G401 (cell line): ENCODE data around the gene TBCD. TPM values are rescaled to one million over a fixed set of nuclear protein-coding genes. Genes with fewer than 3 reads are reported as not detected.
"Not testable (repeated sequence)": the region's sequence is repeated elsewhere in the genome, so short reads cannot be mapped to it uniquely, and the experiment has no call there.

Experiments
- DNase-seq: peaks from one replicate; pipeline ENCODE4 v3.0.0-alpha.2; 2015; ENCODE audit warnings: low spot score
- in situ Hi-C: cut with HindIII; loops from 2 replicates; pipeline ENCODE4 v1.10.0; 2016; ENCODE audit warnings: low sequenced_read_pairs, mixed read lengths
- total RNA-seq: library from RNA; depleted of rRNA; stranded (reverse); fragments of >200 nt; shearing (Covaris generic); gene quantifications from 2 replicates; pipeline ENCODE4 v1.2.3, GENCODE V29; 2014

The TBCD gene
- total RNA-seq, 1 experiment from 2014 or later: 108 TPM

GRCh38 chr17:82963104-82963950, 211.5 kb downstream of the TBCD start:
- in situ Hi-C loops: no loop called here
- peak; percentile 56 for DNase-seq

DNA sequence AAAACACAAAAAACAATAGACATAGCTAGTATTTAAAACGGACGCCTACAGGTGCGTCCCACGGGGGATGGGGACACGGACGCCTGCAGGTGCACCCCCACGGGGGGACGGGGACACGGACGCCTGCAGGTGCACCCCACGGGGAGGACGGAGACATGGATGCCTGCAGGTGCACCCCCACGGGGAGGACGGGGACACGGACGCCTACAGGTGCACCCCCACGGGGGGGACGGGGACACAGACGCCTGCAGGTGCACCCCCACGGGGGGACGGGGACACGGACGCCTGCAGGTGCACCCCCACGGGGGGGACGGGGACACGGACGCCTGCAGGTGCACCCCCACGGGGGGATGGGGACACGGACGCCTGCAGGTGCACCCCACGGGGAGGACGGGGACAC, 212.6 kb downstream of the TBCD start:
- DNase-seq, in situ Hi-C loops: not testable (repeated sequence)

DNA sequence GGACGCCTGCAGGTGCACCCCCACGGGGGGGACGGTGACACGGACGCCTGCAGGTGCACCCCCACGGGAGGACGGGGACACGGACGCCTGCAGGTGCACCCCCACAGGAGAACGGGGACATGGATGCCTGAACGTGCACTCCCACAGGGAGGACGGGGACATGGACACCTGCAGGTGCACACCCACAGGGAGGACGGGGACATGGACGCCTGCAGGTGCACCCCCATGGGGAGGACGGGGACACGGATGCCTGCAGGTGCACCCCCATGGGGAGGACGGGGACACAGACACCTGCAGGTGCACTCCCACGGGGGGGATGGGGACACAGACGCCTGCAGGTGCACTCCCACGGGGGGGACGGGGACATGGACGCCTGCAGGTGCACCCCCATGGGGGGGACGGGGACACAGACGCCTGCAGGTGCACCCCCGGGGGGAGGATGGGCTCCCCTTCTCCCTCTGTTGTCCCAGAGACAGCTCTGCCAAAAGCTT, 213.0 kb downstream of the TBCD start:
- in situ Hi-C loops: no loop called here
- no peak for DNase-seq

DNA sequence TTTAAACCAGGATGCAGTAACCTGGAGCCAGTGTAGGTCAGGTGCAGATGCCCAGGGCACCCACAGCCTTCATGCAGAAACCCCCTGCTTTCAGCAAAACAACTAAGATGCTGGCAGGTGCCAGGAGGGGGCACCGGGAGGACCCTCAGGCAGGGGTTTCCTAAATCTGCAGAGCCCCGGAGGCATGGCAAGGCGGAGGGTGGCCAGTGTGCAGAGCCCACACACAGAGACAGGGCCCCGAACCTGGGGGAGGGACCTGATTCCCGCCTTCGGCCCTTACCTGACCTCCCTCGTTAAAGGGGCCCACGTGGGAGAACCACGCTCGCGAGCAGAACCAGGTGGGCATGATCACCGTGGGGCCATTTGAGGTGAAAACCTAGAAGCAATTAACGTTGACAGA, 213.5 kb downstream of the TBCD start:
- in situ Hi-C loops: no loop called here
- no peak for DNase-seq

DNA sequence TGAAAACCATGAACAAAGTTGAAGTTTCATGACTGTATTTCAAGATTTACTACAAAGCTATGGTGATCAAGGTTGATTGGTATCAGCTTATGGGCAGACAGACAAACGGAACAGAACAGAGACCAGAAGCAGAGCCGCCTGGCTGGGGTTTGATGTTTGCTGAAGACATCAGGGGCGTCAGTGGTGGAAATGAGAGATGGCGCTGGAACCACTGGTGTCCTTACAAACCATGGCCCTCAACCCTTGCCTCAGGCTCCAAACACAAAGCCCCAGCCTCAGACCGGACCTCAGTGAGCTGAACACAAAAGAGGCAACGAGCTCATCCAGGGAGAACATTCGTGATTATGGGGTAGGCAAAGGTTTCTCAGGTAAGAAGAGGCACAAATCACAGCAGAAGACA, 214.6 kb downstream of the TBCD start:
- in situ Hi-C loops: no loop called here
- DNase-seq: no peak

- no peak for DNase-seq
- in situ Hi-C loops: no loop called here
These were observed 215.6 kb downstream of the TBCD start for GRCh38 chr17:82967268-82968032.

DNA sequence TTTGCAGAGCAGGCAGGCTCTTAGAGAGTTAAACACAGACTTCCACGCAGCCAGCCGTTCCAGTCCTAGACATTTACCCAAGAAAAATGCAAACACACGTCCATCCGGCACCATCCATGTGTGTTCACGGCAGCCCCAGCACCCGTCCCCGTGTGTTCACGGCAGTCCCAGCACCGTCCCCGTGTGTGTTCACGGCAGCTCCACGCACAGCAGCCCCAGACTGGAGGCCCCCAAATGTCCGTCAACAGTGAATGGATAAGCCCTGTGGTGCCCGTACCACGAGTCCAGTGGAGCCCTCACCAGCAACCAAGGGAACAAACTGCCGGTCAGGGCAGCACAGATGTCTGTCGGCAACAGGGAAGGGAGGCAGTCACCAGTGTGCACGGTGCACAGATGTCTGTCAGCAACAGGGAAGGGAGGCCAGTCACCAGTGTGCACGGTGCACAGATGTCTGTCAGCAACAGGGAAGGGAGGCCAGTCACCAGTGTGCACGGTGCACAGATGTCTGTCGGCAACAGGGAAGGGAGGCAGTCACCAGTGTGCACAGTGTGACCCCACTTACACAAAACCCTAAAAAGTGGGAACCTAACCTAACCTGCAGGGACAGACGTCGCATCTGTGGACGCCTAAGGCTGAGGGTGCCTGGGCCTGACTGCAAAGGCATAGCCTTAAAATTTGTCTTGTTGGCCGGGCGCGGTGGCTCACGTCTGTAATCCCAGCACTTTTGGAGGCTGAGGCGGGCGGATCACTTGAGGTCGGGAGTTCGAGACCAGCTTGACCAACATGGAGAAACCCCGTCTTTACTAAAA, 216.4 kb downstream of the TBCD start:
- in situ Hi-C loops, DNase-seq: not testable (repeated sequence)

GRCh38 chr17:82970067-82970466, 218.2 kb downstream of the TBCD start:
- in situ Hi-C loops: no loop called here
- no peak for DNase-seq

DNA sequence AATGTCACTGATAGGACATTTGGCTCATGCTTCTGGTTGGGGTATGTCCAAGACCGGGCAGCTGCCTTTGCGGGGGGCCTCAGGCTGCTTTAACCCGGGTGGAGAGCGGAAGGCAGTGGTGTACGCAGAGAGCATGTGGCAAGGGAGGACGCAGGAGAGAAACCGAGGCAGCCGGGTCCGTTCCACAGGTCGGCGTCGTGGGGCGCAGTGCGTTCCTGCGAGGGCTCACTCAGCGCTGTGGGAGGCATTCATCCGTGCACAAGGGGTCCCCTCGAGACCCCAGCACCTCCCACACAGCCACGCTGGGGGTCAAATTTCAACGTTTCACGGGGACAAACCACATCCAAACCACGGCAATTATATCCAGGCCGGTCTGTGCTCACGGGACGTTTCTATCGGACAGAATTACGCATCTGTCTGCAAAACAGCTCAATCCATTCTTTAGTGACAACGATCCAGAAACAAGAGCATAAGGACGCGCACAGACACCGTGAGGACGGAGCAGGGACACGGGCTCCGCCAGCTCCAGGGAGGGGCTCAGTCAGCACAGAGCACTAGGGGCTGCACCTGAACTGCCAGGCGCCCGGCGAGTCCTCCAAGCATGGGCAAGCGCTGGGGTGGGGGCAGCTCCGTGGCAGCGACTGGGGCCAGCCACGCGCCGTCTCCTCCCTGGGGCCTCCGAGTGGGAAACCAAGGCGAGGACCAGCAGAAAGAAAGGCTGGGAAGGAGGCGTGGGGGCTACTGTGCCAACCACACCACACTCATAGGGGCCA, 219.1 kb downstream of the TBCD start:
- DNase-seq: no peak
- in situ Hi-C loops: no loop called here

- no peak for DNase-seq
These were observed 221.0 kb downstream of the TBCD start for GRCh38 chr17:82972836-82973372.

DNA sequence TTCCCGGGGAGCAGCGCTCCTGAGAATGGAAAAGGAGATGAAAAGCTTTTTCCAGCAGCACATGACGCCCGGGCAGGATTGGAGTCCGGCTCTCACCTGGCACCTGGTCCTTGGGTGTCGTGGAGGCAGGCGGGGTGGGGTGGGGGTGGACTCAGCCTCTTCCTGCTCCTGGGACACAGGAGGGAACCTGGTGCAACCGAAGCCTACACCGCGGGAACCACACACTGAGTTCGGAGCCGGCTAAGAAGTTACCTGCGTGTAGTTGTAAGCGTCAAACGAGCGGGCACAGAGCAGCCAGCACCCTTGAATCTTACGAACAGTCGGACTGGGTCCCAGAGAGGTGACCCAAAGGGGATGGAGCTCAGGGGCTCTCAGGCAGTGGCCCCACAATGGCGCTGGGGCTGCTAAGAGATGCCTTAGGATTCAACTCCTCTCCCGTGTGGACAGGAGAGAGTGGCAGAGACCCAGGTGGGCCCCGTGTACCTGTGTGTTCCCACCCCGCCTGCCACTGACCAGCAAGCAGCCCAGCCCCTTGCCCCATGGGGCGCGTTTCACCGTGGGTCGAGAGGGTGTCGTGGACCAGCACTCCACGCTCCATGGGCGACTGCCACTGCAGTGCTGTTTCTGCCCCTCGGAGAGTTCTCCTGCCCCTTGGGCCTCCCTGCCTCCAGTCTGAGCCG, 221.7 kb downstream of the TBCD start:
- DNase-seq: no peak
- in situ Hi-C loops: no loop called here

More at GRCh38 chr17:82972836-82973372, 221.0 kb downstream of the TBCD start:
- in situ Hi-C loops: no loop called here

GRCh38 chr17:82974136-82974952, 222.5 kb downstream of the TBCD start:
- no peak for DNase-seq
- in situ Hi-C loops: no loop called here

- in situ Hi-C loops: no loop called here
- no peak for DNase-seq
These were observed 225.2 kb downstream of the TBCD start for GRCh38 chr17:82976982-82977488.

DNA sequence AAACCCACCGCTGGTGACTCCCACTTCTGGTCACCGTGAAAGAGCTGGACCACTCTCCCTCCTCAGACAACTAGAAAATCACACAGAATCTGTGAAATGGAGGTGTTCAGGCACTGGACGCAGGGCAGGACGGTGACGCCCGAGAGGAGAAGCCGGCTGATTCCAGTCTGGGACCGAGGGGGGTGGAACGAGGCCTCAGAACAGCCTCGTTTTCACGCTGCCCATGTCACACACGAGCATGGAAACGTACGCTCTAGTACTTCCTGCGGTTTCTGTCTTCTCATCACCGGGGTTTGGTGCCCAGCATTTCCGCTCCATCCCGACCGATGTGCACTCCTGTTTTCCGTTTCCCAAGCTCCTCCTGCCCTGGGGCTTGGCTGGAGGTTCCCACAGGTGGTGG, 225.7 kb downstream of the TBCD start:
- no peak for DNase-seq
- in situ Hi-C loops: no loop called here

GRCh38 chr17:82978765-82979349, 227.0 kb downstream of the TBCD start:
- in situ Hi-C loops: no loop called here
- no peak for DNase-seq

DNA sequence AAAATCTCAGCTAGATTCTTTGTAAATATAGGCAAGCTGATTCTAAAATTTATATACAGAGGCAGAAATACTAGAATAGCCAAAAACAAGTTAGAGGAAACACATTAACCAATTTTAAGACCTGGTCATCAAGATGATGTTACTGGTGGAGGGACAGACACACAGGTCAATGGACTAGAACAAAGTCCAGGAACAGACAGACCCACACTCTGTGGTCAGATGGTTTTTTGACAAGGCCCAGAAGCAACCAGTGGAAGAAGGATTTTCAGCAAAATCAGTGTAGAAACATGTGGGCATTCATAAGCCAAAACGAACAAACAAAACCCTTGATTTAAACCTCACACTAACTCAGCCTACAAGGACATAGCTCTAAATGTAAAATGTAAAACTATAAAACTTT, 227.9 kb downstream of the TBCD start:
- in situ Hi-C loops: no loop called here
- no peak for DNase-seq

DNA sequence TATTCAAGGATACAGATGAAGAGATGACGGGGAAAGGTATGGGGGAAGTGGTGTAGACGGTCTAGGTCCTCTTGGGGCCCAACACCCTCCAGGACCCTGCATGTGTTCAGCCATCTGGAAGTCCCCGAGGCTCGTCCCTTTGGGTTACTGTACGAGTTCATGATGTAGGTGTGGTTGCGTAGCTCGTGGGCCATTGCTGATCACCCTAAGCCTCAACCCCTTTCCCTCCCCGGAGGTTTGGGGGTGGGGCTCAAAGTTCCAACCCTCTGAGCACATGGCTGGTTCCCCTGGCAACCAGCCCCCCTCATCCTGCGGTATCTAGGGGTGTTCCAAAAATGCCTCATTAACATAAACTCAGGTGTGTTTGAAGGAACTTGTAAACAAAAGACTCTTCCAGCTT, 228.8 kb downstream of the TBCD start:
- in situ Hi-C loops: no loop called here
- no peak for DNase-seq
